Loucy (cell line): ENCODE measurements around the gene MARS1.

ENCODE experiments used
- H2AFZ ChIP-seq: fragments of 200-600 bp; sonication (generic); 2 replicates; pipeline ENCODE4 v1.6.0; 2016; ENCODE audit warnings: antibody characterized with exemption, mild to moderate bottlenecking, low read length, moderate library complexity
- H3F3A ChIP-seq: fragments of 200-600 bp; 2 replicates; pipeline ENCODE4 v1.6.0; 2016; ENCODE audit warnings: antibody characterized with exemption, low read depth, mild to moderate bottlenecking
- H3K27me3 ChIP-seq: fragments of 200-600 bp; sonication (generic); 2 replicates; pipeline ENCODE4 v1.6.1; 2014; ENCODE audit warnings: low read length, mild to moderate bottlenecking; ENCODE audit not compliant: insufficient read depth, poor library complexity, severe bottlenecking
- H3K36me3 ChIP-seq: fragments of 200-600 bp; sonication (generic); 2 replicates; pipeline ENCODE4 v1.6.1; 2016; ENCODE audit warnings: low read length; ENCODE audit not compliant: insufficient read depth
- H3K4me1 ChIP-seq: fragments of 200-600 bp; sonication (generic); 2 replicates; pipeline ENCODE4 v1.5.1; 2014; ENCODE audit warnings: low read length, mild to moderate bottlenecking; ENCODE audit not compliant: insufficient read depth, poor library complexity, severe bottlenecking
- H3K4me2 ChIP-seq: fragments of 200-600 bp; sonication (generic); 2 replicates; pipeline ENCODE4 v1.6.0; 2014; ENCODE audit warnings: antibody characterized with exemption, low read length, low read depth, mild to moderate bottlenecking; ENCODE audit not compliant: poor library complexity, severe bottlenecking
- H3K4me3 ChIP-seq: fragments of 200-600 bp; sonication (generic); 2 replicates; pipeline ENCODE4 v1.5.1; 2014; ENCODE audit warnings: low read length, mild to moderate bottlenecking, mixed read lengths; ENCODE audit not compliant: poor library complexity, severe bottlenecking
- H3K79me2 ChIP-seq: fragments of 200-600 bp; sonication (generic); 2 replicates; pipeline ENCODE4 v1.6.1; 2014; ENCODE audit warnings: low read length; ENCODE audit not compliant: insufficient read depth
- H3K9ac ChIP-seq: fragments of 200-600 bp; sonication (generic); 2 replicates; pipeline ENCODE4 v1.6.0; 2014; ENCODE audit warnings: mild to moderate bottlenecking, low read depth, low read length, moderate library complexity; ENCODE audit not compliant: poor library complexity, severe bottlenecking
- H3K9me2 ChIP-seq: fragments of 200-600 bp; sonication (generic); replicated peaks from 2 replicates; pipeline ENCODE4 v1.6.1; 2016; ENCODE audit warnings: low read depth, low read length, mixed read lengths
- H3K9me3 ChIP-seq: fragments of 200-600 bp; sonication (generic); 2 replicates; pipeline ENCODE4 v1.6.1; 2014; ENCODE audit warnings: mild to moderate bottlenecking, antibody characterized with exemption, low read length, low read depth; ENCODE audit not compliant: insufficient read depth
- H4K20me1 ChIP-seq: fragments of 200-600 bp; sonication (generic); 2 replicates; pipeline ENCODE4 v1.6.0; 2014; ENCODE audit warnings: antibody characterized with exemption, low read length, mild to moderate bottlenecking; ENCODE audit not compliant: insufficient read depth, poor library complexity, severe bottlenecking
- EZH2phosphoT487 ChIP-seq: fragments of 200-600 bp; IDR thresholded peaks from 2 replicates; pipeline ENCODE4 v1.6.1; 2018; ENCODE audit warnings: antibody characterized with exemption, mild to moderate bottlenecking, moderate library complexity, borderline replicate concordance
- TF ChIP-seq, protein P1 (sequence below): fragments of 200-600 bp; sonication (generic); conservative IDR thresholded peaks from 2 replicates; pipeline ENCODE4 v1.5.1; 2014; ENCODE audit warnings: mild to moderate bottlenecking, antibody characterized with exemption, low read length

Gene MARS1

DNA sequence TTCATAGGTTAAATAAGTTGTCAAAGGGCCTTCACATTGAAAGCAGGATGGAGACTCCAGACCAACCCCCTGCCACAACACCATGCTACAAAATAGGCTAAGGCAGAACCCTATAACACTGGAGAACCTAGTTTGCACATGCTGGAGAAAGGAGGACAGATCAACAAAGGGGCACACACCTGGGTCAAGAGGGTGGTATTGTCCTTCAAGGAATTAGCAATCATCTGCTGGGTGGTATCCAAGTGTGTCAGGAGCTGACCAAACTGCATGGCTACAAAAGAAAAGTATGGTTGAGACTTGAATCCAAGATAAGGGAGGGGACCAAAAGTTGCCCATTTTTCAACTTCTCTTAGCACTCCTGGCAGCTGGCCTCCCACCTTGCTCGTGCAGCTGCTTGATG, 44.0 kb downstream of the MARS1 start:
- Histone ChIP-seq H3K4me1 (peaks cover 2% of the 10 kb centered on the region), H3K79me2 (peaks cover 7% of the 10 kb centered on the region; the same call in 1 of the 2 replicates), H2AFZ (no peak overlapping the region), H4K20me1 (no peaks in the 10 kb centered on the region), H3K9ac (no peak overlapping the region), H3K9me3 (no peaks in the 10 kb centered on the region), H3K27me3 (no peaks in the 10 kb centered on the region), H3K4me2 (no peak overlapping the region), H3K4me3 (no peak overlapping the region), H3F3A (no peaks in the 10 kb centered on the region; the same call in 1 of the 2 replicates), H3K9me2 (no peaks in the 10 kb centered on the region), H3K36me3 (peaks cover 69% of the 10 kb centered on the region; the same call in 1 of the 2 replicates)
- TF ChIP-seq, protein P1, sequence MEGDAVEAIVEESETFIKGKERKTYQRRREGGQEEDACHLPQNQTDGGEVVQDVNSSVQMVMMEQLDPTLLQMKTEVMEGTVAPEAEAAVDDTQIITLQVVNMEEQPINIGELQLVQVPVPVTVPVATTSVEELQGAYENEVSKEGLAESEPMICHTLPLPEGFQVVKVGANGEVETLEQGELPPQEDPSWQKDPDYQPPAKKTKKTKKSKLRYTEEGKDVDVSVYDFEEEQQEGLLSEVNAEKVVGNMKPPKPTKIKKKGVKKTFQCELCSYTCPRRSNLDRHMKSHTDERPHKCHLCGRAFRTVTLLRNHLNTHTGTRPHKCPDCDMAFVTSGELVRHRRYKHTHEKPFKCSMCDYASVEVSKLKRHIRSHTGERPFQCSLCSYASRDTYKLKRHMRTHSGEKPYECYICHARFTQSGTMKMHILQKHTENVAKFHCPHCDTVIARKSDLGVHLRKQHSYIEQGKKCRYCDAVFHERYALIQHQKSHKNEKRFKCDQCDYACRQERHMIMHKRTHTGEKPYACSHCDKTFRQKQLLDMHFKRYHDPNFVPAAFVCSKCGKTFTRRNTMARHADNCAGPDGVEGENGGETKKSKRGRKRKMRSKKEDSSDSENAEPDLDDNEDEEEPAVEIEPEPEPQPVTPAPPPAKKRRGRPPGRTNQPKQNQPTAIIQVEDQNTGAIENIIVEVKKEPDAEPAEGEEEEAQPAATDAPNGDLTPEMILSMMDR: no peak
- no peak for TF ChIP-seq EZH2phosphoT487

DNA sequence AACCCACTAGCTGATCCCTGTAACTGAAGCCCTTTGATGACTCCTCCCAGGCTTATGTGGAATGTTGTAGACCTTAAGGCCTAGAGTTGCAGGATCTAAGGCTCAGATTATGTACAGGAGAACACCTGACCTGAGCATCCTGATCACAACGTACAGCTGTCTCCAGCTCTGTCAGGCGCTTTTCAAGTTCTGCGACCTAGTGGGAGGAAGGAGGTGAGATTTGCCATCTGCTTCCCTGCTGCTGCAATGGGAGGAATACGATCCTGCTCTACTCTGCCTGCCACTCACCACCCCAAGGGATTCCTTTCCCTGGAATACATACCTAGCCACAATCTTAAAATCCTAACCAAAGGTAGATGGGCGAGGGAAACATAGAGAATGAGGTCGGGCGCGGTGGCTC, 45.2 kb downstream of the MARS1 start:
- Histone ChIP-seq H4K20me1 (no peaks in the 10 kb centered on the region), H3K4me3 (no peak overlapping the region), H3K9ac (no peak overlapping the region), H3K36me3 (peaks cover 59% of the 10 kb centered on the region; the same call in 1 of the 2 replicates), H3K79me2 (no peaks in the 10 kb centered on the region), H3K9me2 (no peaks in the 10 kb centered on the region), H3K27me3 (no peaks in the 10 kb centered on the region), H2AFZ (no peak overlapping the region), H3K9me3 (no peaks in the 10 kb centered on the region), H3F3A (no peaks in the 10 kb centered on the region; the same call in 1 of the 2 replicates), H3K4me1 (no peaks in the 10 kb centered on the region), H3K4me2 (no peak overlapping the region)
- TF ChIP-seq EZH2phosphoT487: no peak
- TF ChIP-seq, protein P1: no peak

DNA sequence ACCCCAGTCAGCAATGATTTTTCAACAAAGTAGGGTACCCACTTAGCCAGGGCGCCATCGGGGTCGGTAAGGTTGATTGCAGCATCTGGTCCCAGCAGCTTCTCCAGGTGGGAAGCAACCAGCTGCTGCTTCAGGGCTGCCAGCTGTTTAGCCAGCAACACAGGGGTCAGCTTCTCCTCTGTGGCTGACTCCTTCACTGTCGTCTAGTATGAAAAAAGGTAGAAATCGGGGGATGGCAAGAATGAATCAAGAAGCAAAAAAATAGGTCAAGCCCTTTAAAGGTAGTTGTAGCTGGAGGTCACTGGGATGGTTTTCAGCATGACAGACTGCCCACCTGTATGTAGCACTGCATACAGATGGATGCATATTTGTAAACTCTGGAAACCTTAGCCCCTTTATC, 46.4 kb downstream of the MARS1 start:
- H3K9ac ChIP-seq: no peak overlapping the region
- peaks cover 54% of the 10 kb centered on the region; the same call in 1 of the 2 replicates for H3K36me3 ChIP-seq
- H4K20me1 ChIP-seq: no peaks in the 10 kb centered on the region
- no peaks in the 10 kb centered on the region; the same call in 1 of the 2 replicates for H3F3A ChIP-seq
- H3K27me3 ChIP-seq: no peaks in the 10 kb centered on the region
- no peak overlapping the region for H2AFZ ChIP-seq
- no peaks in the 10 kb centered on the region for H3K9me3 ChIP-seq
- H3K4me2 ChIP-seq: no peak overlapping the region
- H3K4me3 ChIP-seq: no peak overlapping the region
- no peaks in the 10 kb centered on the region for H3K79me2 ChIP-seq
- TF ChIP-seq EZH2phosphoT487: no peak
- TF ChIP-seq, protein P1: no peak
- no peaks in the 10 kb centered on the region for H3K9me2 ChIP-seq
- H3K4me1 ChIP-seq: no peaks in the 10 kb centered on the region
